AG09309 (cell line): ENCODE results near the gene CEP85L.

Experiments
- DNase-seq: peaks from one replicate; pipeline ENCODE4 v3.0.0-alpha.2; 2010; ENCODE audit warnings: low read depth
- H3K4me3 ChIP-seq: 2 replicates; pipeline ENCODE4 v1.5.1; 2011; ENCODE audit warnings: mild to moderate bottlenecking, low read depth, low read length, moderate library complexity; ENCODE audit not compliant: control insufficient read depth
- TF ChIP-seq, protein P1 (sequence below): IDR thresholded peaks from 2 replicates; pipeline ENCODE4 v1.5.1; 2011; ENCODE audit warnings: mild to moderate bottlenecking, low read depth, low read length, inconsistent platforms; ENCODE audit not compliant: insufficient read depth, control insufficient read depth; ENCODE audit errors: missing control alignments

CEP85L gene

DNA sequence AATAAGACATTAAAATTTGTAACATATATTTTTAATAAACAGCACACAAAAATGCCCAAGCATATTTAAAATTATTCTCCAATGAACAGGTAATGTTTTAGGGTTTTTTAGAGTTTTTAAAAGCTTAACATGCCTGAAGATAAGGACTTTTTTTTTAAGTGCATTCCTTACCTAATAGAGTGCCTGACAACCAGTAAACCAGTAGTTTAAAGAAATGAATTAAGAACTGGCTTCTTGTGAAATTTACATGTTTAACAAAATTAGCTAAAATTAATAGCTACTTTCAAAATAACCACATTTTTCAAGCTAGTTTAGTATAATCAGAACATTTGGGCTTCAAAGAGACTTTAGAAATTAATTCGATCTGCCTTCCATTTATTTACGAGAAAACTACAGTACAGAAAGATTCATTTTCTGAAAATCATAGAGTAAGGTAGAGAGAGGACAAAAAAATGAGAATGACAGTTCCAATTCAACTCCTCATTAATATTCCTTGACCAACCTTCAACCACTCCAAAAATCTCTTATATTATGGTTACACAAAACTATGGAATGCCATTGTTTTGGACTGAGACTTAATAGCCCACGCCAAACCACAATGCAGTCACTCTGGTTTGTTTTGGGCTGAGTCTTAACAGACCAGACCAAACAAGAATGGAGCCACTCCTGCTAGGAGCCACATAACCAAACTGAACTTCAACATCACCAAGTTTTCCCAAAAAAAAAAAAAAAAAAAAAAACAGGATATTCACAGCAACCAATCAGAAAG is 109.0 kb downstream of the CEP85L start:
- TF ChIP-seq, protein P1, sequence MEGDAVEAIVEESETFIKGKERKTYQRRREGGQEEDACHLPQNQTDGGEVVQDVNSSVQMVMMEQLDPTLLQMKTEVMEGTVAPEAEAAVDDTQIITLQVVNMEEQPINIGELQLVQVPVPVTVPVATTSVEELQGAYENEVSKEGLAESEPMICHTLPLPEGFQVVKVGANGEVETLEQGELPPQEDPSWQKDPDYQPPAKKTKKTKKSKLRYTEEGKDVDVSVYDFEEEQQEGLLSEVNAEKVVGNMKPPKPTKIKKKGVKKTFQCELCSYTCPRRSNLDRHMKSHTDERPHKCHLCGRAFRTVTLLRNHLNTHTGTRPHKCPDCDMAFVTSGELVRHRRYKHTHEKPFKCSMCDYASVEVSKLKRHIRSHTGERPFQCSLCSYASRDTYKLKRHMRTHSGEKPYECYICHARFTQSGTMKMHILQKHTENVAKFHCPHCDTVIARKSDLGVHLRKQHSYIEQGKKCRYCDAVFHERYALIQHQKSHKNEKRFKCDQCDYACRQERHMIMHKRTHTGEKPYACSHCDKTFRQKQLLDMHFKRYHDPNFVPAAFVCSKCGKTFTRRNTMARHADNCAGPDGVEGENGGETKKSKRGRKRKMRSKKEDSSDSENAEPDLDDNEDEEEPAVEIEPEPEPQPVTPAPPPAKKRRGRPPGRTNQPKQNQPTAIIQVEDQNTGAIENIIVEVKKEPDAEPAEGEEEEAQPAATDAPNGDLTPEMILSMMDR: no peak
- peak; percentile 37 for DNase-seq

DNA sequence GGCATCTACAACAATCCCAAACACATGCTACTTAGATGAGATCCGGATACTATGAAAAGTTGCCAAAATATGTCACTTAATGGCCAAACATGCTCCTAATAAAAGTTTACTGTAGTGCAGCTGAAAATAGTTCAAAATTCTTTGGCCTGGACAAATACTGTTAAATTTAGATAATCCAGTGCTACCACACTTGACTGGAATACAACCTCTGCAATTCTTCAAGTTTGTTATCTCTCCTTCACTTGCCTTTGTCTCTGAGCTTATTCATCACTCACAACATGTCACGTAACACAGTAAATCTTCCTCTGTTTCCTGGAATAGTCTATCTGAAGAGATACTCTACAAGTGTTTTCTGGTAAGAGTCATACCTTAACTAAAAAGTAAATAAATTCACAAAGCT is 113.8 kb downstream of the CEP85L start:
- TF ChIP-seq, protein P1: no peak
- peak; percentile 46 for DNase-seq
- no peak overlapping the region for H3K4me3 ChIP-seq

More for the DNA sequence above, 109.0 kb downstream of the CEP85L start:
- H3K4me3 ChIP-seq: no peak overlapping the region

DNA sequence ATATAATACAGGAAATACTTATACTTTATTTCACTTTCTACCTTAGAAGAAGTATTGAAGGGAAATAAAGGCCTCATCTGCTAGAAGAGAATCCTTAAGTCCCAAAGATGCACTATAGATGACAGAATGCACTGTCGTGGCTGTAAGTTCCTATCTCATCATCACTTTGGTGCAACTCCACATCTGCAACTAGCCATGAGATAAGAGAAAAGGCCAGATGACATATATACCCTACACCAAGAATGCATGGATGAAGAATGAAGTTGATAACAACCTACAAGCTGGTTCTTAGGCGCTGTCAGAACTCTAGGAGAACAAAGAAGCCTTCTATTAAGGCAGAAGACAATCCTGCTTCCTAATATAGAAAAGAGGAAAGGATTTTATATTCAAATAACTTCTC is 114.9 kb downstream of the CEP85L start:
- H3K4me3 ChIP-seq: no peak overlapping the region
- TF ChIP-seq, protein P1: no peak
- DNase-seq: no peak

DNA sequence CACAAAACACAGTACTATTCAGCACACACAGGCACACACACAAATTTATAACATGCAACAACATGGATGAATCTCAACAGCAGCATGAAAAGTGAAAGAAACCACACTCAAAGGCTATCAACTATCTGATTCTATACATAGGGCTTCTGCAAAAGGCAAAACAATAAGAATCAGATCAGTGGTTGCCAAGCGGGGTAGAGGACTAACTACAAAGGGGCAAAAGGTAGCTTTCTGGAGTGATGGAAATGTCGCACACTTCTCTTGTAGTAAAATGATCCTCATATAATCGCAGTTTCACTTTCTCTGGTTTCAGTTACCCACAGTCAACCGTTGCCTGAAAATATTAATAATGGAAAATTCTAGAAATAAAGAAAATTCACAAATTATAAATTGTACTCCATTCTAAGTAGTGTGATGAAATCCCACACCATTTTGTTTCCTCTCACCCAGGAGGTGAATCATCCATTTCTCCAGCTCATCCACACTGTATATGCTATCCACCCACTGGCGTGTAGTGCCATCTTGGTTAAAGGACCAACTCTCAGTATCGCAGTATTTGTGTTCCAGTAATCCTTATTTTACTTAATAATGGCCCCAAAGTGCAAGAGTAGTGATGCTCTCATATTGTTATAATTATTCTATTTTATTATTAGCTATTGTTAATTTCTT is 116.1 kb downstream of the CEP85L start:
- TF ChIP-seq, protein P1: no peak
- no peak for DNase-seq
- no peak overlapping the region for H3K4me3 ChIP-seq

DNA sequence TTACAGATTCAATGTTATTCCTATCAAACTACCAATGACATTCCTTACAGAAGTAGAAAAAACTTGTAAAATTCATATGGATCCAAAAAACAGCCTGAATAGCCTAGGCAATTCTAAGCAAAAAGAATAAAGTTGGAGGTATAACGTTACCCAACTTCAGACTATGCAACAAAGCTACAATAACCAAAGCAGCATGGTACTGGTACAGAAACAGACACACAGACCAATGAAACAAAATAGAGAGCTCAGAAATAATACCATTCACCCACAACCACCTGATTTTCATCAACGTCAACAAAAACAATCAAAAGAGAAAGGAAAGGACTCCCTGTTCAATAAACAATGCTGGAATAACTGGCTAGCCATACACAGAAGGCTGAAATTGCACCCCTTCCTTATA is 120.4 kb downstream of the CEP85L start:
- H3K4me3 ChIP-seq: no peak overlapping the region
- TF ChIP-seq, protein P1: no peak
- DNase-seq: no peak

DNA sequence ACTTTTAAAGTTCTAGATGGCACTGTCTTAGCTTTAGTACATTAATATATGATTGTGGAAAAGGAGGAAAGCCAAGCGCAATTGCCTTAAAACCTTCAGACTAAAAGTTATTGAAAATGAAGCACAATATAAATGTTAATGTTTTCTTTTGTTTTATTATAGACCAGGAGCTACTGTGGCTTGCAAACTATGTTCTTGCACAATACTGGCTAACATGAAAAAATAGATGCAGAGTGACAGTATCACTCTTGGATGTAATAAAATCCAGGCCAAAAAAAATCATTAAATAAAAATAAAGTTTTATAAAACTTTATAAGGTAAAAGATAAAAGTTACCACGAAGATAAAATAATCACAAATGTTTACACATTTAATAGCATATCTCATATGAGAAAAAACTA is 121.6 kb downstream of the CEP85L start:
- TF ChIP-seq, protein P1: no peak
- no peak overlapping the region for H3K4me3 ChIP-seq
- DNase-seq: no peak
